Naive thymus-derived CD8-positive, alpha-beta T cell (primary cell): ENCODE data around the gene CKMT1B. TPM values are rescaled to one million over a fixed set of nuclear protein-coding genes. Genes with fewer than 3 reads are reported as not detected.
"Not testable (repeated sequence)": the region's sequence is repeated elsewhere in the genome, so short reads cannot be mapped to it uniquely, and the experiment has no call there.

Source experiments
- ATAC-seq, 2 donors: fragments of 150-1000 bp; cut with Tn5 transposase in 1 of 2; sonication (Bioruptor Pico), chemical (Tn5 transposase) in 1 of 2; 1 replicate in 1 of 2; 2 replicates in 1 of 2; pipeline ENCODE4 v1.10.0; 2021; ENCODE audit warnings: mild to moderate bottlenecking in 2 of 2, moderate library complexity in 2 of 2
- POLR2A ChIA-PET: fragments of 350-600 bp; sonication (Branson Sonifier 250); formaldehyde crosslinking; loops from one replicate; lab custom pipeline; 2021; ENCODE audit warnings: antibody characterized with exemption; lab: Charles Lee
- DNase-seq, 10 donors: peaks; one replicate each; pipeline versions ENCODE4 v3.0.0 to v3.0.0-alpha.2; 2020 to 2022
- H3K27ac Mint-ChIP-seq, 10 donors: one replicate each; pipeline ENCODE4 v1.8.0; 2020 to 2022; ENCODE audit warnings: mild to moderate bottlenecking in 10 of 10, mixed read lengths in 10 of 10, moderate library complexity in 4 of 10, inconsistent platforms in 1 of 10
- H3K27me3 Mint-ChIP-seq, 5 donors: one replicate each; pipeline ENCODE4 v1.8.0; 2021 to 2022; ENCODE audit warnings: mixed read lengths in 5 of 5
- H3K36me3 Mint-ChIP-seq, 3 donors: one replicate each; pipeline ENCODE4 v1.8.0; 2020 to 2022; ENCODE audit warnings: mixed read lengths in 3 of 3, mild to moderate bottlenecking in 2 of 3, inconsistent platforms in 1 of 3
- H3K4me1 Mint-ChIP-seq, 4 donors: one replicate each; pipeline ENCODE4 v1.8.0; 2021 to 2022; ENCODE audit warnings: mixed read lengths in 4 of 4
- H3K4me3 Mint-ChIP-seq, 10 donors: one replicate each; pipeline ENCODE4 v1.8.0; 2020 to 2022; ENCODE audit warnings: mild to moderate bottlenecking in 10 of 10, mixed read lengths in 10 of 10, moderate library complexity in 6 of 10, inconsistent platforms in 1 of 10
- H3K9me3 Mint-ChIP-seq, 9 donors: one replicate each; pipeline ENCODE4 v1.8.0; 2020 to 2022; ENCODE audit warnings: mixed read lengths in 9 of 9, mild to moderate bottlenecking in 3 of 9, inconsistent platforms in 1 of 9, moderate library complexity in 1 of 9
- polyA plus RNA-seq, 3 donors: library from polyadenylated mRNA; unstranded; fragments of 300-500 nt; fragmentation: Illumina TruSeq; gene quantifications; one replicate each; pipeline ENCODE4 v1.2.3, GENCODE V29; 2021
- total RNA-seq, 8 experiments: library from RNA in 2 of 8; stranded (reverse) in 2 of 8; gene quantifications; one replicate each; pipeline ENCODE4 v1.2.3 and lab custom pipeline; 2021 to 2026

Gene CKMT1B
- total and polyA plus RNA-seq, 5 experiments from 2014 or later, result not detected

DNA sequence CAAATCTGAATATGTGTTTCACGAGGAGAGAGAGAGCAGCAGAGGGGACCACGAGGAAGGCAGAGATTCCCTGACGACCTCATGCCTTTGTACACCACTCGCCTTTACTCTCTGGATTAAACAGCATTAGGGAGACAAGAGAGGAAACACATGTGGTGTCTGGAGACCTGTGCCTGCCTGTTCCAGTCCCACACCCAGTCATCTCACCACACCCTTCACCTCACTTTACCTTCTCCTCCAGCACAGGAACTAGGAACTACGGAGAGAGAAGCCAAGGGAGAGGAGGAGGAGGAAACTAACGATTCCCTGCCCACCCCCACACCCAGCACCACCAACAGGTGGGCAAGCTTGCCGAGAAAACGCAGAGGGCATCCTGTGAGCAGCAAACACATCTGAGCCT is 986 bp upstream of the CKMT1B start:
- H3K9me3 Mint-ChIP-seq, DNase-seq, POLR2A ChIA-PET, H3K4me3 Mint-ChIP-seq, ATAC-seq, H3K36me3 Mint-ChIP-seq, H3K27ac Mint-ChIP-seq, H3K4me1 Mint-ChIP-seq: not testable (repeated sequence)
- peaks cover 11 to 17% (median 13%) of the 10 kb centered on the region in 5 donors for H3K27me3 Mint-ChIP-seq

DNA sequence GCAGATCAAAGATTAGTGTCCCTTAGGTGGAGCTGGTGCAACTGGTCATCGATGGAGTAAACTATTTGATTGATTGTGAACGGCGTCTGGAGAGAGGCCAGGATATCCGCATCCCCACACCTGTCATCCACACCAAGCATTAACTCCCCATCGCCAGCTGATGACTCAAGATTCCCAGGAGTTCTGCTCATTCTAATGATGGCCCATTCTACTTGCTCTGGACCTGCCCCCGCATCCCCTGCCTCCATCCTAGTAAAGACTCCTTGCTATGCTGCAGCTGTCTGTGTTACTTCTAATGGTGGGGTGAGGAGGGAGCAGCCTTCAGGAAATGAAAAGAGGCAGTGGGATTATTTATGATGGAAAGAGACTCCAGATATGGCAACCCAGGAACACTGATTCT is 5.3 kb downstream of the CKMT1B start:
- H3K9me3 Mint-ChIP-seq, H3K27ac Mint-ChIP-seq, ATAC-seq, POLR2A ChIA-PET, DNase-seq, H3K4me1 Mint-ChIP-seq, H3K36me3 Mint-ChIP-seq, H3K4me3 Mint-ChIP-seq: not testable (repeated sequence)
- H3K27me3 Mint-ChIP-seq, result peaks cover 18 to 38% (median 32%) of the 10 kb centered on the region in 5 donors

DNA sequence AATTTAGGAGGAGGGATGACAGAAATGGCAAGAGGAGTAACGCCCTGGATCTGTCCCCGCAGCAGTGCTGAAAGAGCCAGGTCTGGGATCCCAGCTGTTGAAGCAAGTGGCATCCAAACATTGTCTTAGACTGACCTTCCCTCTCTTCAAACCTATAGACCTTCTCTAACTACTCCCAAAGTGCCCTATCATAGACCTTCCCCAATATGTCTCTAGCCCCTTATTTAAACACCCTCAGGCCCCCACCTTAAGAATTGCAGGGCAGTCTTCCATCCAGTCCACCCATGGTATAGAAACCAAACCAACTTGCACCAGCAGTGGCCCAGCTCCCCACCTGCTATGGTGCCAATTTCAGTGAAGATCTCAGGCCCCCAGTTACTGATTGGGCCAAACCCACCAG is 6.4 kb downstream of the CKMT1B start:
- POLR2A ChIA-PET, result not testable (repeated sequence)

DNA sequence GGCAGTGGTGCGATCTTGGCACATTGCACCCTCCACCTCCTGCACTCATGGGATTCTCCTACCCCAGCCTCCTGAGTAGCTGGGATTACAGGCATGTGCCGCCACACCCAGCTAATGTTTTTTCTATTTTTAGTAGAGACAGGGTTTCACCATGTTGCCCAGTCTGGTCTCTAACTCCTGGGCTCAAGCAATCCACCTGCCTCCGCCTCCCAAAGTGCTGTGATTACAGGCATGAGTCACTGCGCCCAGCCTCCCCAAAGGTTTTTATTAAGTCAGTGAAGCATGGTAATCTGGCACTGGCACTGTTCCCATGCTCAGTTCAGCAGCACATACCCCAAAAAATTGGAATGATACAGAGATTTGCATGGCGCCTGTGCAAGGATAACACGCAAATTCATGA is 8.4 kb downstream of the CKMT1B start:
- POLR2A ChIA-PET, ATAC-seq, H3K27ac Mint-ChIP-seq: not testable (repeated sequence)

More for the DNA sequence above, 6.4 kb downstream of the CKMT1B start:
- H3K27ac Mint-ChIP-seq, result peak overlapping the region in 1 of 10 donors; percentile 37
- not testable (repeated sequence) for H3K4me3 Mint-ChIP-seq, H3K9me3 Mint-ChIP-seq, ATAC-seq, H3K4me1 Mint-ChIP-seq, H3K36me3 Mint-ChIP-seq, DNase-seq
- H3K27me3 Mint-ChIP-seq, result peaks cover 20 to 46% (median 36%) of the 10 kb centered on the region in 5 donors

DNA sequence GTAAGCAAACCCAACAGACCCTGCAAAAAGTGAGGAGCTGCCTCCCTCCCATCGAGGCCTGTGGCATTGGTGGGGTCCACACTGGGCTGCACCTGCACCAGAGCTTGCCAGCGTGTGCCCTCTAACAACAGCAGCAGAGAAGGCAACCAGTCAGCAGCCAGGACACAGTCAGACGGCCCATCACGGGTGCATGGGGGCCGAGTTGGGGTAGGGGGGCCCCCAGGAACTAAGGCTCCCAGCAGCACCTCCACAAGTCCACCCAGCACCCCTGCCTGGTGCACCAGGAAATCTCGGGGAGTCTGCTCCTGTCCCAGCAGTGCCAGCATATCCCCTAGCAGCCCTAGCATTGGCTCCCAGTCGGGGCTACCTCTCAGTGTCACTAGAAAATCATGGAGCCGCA is 23.9 kb downstream of the CKMT1B start:
- H3K4me1 Mint-ChIP-seq, H3K9me3 Mint-ChIP-seq, POLR2A ChIA-PET, H3K27ac Mint-ChIP-seq, H3K4me3 Mint-ChIP-seq, H3K36me3 Mint-ChIP-seq, ATAC-seq: not testable (repeated sequence)
- peak in 1 of 10 donors; percentile 50 for DNase-seq
- peaks cover 5 to 10% (median 8%) of the 10 kb centered on the region in 5 donors for H3K27me3 Mint-ChIP-seq

More for the DNA sequence above, 8.4 kb downstream of the CKMT1B start:
- H3K9me3 Mint-ChIP-seq, H3K4me1 Mint-ChIP-seq, H3K36me3 Mint-ChIP-seq, DNase-seq, H3K4me3 Mint-ChIP-seq: not testable (repeated sequence)
- peaks cover 12 to 36% (median 28%) of the 10 kb centered on the region in 5 donors for H3K27me3 Mint-ChIP-seq

DNA sequence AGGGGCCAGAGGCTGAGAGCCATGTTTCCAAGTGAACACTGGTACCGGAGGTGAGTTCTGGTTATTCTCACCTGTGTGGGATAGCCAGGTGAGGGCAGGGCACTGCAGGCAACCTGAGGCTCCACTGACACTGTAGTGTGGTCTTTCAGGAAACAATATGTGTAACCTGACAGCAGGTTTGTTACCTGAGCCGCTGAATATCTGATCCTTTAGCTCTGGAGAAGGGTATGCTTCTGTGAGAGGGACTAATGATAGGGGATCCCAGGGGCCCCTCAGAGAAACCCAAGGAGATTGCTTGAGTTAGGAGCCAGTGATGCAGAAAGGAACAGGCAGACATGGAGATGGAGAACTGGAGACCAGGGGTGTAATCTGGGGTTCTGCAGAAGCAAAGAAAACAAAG is 24.9 kb downstream of the CKMT1B start, which contains the start of gene STRC:
Gene STRC (minus strand): TSS at position 101 of the 400 bp plus-strand sequence. CDS start 78 bp downstream, at position 23.
- peaks cover 5 to 10% (median 10%) of the 10 kb centered on the region in 5 donors for H3K27me3 Mint-ChIP-seq
- not testable (repeated sequence) for H3K27ac Mint-ChIP-seq, ATAC-seq

DNA sequence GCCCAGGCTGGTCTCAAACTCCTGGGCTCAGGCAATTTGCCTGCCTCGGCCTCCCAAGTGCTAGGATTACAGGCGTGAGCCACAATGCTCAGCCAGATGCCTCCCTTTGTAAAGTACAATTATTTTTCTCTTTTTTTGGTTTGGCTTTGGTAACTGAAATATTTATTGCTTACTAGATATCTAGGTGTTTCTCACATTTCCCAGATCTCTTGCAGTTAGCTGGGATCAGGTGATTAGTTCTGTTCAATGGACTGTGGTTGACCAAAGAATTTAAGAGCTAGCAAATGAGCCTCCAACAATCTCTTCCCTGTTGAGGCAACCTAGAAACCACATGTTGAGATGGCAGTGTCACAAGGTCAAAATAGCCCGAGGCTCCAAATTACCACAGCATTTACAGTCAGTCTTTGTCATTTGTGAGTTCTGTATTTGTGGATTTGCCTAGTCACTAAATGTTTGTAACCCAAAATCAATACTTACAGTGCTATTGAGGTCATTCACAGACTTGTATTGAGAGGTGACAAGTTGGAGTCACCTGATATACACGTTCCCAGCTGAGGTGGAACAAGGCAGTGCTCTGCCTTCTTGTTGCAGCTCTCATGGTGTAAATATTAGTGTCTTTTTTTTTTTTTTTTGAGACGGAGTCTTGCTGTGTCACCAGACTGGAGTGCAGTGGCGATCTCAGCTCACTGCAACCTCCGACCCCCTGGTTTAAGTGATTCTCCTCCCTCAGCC is 28.4 kb downstream of the CKMT1B start:
- H3K27ac Mint-ChIP-seq, POLR2A ChIA-PET, DNase-seq, H3K9me3 Mint-ChIP-seq, H3K4me1 Mint-ChIP-seq, H3K4me3 Mint-ChIP-seq, ATAC-seq, H3K36me3 Mint-ChIP-seq: not testable (repeated sequence)
- H3K27me3 Mint-ChIP-seq, result peaks cover 5 to 13% (median 10%) of the 10 kb centered on the region in 5 donors

More for the DNA sequence above, 24.9 kb downstream of the CKMT1B start, which contains the start of gene STRC:
- H3K9me3 Mint-ChIP-seq, POLR2A ChIA-PET, H3K36me3 Mint-ChIP-seq, DNase-seq, H3K4me3 Mint-ChIP-seq, H3K4me1 Mint-ChIP-seq: not testable (repeated sequence)

DNA sequence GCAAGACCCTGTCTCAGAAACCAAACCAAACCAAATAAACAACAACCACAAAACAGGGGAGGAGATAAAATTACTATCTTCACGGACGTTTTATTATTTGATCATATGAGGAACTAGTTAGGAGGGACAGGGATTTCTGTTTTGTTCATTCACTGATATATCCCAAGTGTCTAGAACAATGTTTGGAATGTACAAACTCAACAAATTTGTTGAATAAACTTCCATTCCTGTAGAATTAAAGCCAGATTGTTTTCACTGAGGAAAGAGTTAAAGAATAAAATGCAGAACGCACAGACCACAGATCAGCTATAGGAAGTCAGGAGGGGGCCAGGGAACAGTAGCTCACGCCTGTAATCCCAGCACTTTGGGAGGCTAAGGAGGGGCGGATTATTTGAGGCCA is 31.3 kb downstream of the CKMT1B start:
- POLR2A ChIA-PET, result no interaction called here
- H3K36me3 Mint-ChIP-seq, result no peaks in the 10 kb centered on the region
- H3K4me3 Mint-ChIP-seq, result no peak overlapping the region
- H3K27me3 Mint-ChIP-seq, result peaks cover 1 to 7% (median 6%) of the 10 kb centered on the region in 5 donors
- no peaks in the 10 kb centered on the region for H3K4me1 Mint-ChIP-seq
- no peaks in the 10 kb centered on the region for H3K9me3 Mint-ChIP-seq
- DNase-seq (no peak), ATAC-seq (no peak)
- H3K27ac Mint-ChIP-seq, result peak overlapping the region in 1 of 10 donors; percentile 24

DNA sequence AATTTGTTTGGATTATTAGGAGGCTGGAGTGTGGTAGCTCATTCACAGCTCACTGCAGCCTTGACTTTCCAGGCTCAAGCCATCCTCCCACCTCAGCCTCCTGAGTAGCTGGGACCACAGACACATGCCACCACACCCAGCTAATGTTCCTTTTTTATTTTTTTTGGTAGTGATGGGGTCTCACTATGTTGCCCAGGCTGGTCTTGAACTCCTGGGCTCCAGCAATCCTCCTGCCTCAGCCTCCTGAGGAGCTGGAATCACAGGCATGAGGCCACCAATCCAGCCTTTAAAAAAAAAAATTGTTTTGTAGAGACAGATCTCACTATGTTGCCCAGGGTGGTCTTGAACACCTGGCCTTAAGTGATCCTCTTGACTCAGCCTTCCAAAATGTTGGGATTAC is 33.1 kb downstream of the CKMT1B start:
- H3K4me3 Mint-ChIP-seq, ATAC-seq, H3K27me3 Mint-ChIP-seq, H3K4me1 Mint-ChIP-seq, H3K9me3 Mint-ChIP-seq, H3K36me3 Mint-ChIP-seq, POLR2A ChIA-PET, DNase-seq, H3K27ac Mint-ChIP-seq: not testable (repeated sequence)

DNA sequence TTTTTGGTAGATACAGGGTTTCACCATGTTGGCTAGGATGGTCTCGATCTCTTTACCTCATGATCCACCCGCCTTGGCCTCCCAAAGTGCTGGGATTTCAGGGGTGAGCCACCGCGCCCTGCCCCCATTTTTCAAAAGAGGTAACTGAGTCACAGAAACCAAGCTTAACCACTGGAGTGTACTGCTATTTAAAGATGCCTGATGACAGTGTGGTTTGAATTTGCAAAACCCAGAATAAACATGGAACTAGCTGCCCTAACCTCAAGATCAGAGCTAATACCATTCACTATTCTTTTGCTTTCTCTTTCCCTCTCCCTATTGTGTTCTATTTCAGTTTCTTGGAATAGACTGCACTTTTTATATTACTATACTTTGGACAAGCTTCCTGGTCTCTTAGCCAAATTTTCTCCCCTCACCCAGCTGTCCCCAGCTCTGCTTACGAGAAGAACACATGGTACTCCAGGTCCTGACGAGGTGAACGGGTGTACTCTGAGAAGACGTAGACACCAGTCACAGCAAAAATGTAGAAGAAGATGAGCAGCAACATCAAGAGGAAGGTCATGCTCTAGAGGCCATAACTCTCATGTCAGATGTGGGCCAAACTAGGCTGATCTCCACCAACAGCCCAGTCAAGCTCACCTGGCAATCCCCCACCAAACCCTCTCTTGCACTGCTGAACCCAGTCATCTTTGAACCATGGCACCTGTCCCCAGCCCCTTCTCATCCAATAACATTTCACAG is 44.8 kb downstream of the CKMT1B start:
- not testable (repeated sequence) for ATAC-seq, DNase-seq, H3K4me3 Mint-ChIP-seq

More for the DNA sequence above, 44.8 kb downstream of the CKMT1B start:
- H3K9me3 Mint-ChIP-seq, H3K4me1 Mint-ChIP-seq, POLR2A ChIA-PET, H3K36me3 Mint-ChIP-seq, H3K27ac Mint-ChIP-seq, H3K27me3 Mint-ChIP-seq: not testable (repeated sequence)

Other genes starting within 250 kb of the CKMT1B start
- gene ZSCAN29, start 223.0 kb upstream of the CKMT1B start, total RNA-seq, result 10 to 100 TPM; 33.0 to 40.2 TPM
- 1 to 10 TPM; 6.4 to 8.6 (median 7.4) TPM for gene ZSCAN29, start 223.0 kb upstream of the CKMT1B start, polyA plus RNA-seq
- gene TUBGCP4, start 222.9 kb upstream of the CKMT1B start, total RNA-seq, result 10 to 100 TPM; 20.8 to 22.7 TPM
- 10 to 100 TPM in 1 of 3 donors, 1 to 10 TPM in 2; 7.6 to 15.0 (median 9.2) TPM for gene TUBGCP4, start 222.9 kb upstream of the CKMT1B start, polyA plus RNA-seq
- 10 to 100 TPM; 34.9 to 37.7 TPM for gene TP53BP1, start 100.9 kb upstream of the CKMT1B start, total RNA-seq
- gene TP53BP1, start 100.9 kb upstream of the CKMT1B start, polyA plus RNA-seq, result 1 to 10 TPM; 6.5 to 8.5 (median 7.8) TPM
- under 1 TPM; 0.22 to 0.39 TPM for gene MAP1A, start 76.4 kb upstream of the CKMT1B start, total RNA-seq
- under 1 TPM in 2 of 3 donors, not detected in 1; 0.05 to 0.26 TPM for gene MAP1A, start 76.4 kb upstream of the CKMT1B start, polyA plus RNA-seq
- 10 to 100 TPM; 46.9 to 49.8 TPM for gene PPIP5K1, start 3.8 kb upstream of the CKMT1B start, total RNA-seq
- gene PPIP5K1, start 3.8 kb upstream of the CKMT1B start, polyA plus RNA-seq, result 1 to 10 TPM; 3.3 to 7.0 (median 6.5) TPM
- 1 to 10 TPM; 4.2 to 5.4 TPM for gene STRC, start 24.8 kb downstream of the CKMT1B start, total RNA-seq
- gene STRC, start 24.8 kb downstream of the CKMT1B start, polyA plus RNA-seq, result under 1 TPM in 1 of 3 donors, not detected in 2; 0.08 TPM
- gene CATSPER2, start 54.8 kb downstream of the CKMT1B start, total RNA-seq, result 1 to 10 TPM; 5.8 TPM
- gene CATSPER2, start 54.8 kb downstream of the CKMT1B start, polyA plus RNA-seq, result 1 to 10 TPM in 2 of 3 donors, under 1 TPM in 1; 0.24 to 1.5 (median 1.3) TPM
- not detected for gene CKMT1A, start 99.8 kb downstream of the CKMT1B start, total RNA-seq
- gene CKMT1A, start 99.8 kb downstream of the CKMT1B start, polyA plus RNA-seq, result not detected
- 100 to 1,000 TPM; 147 to 150 TPM for gene PDIA3, start 152.4 kb downstream of the CKMT1B start, total RNA-seq
- gene PDIA3, start 152.4 kb downstream of the CKMT1B start, polyA plus RNA-seq, result 100 to 1,000 TPM; 246 to 310 (median 268) TPM
- gene ELL3, start 182.9 kb downstream of the CKMT1B start, total RNA-seq, result 1 to 10 TPM; 4.0 to 4.4 TPM
- 1 to 10 TPM in 2 of 3 donors, under 1 TPM in 1; 0.73 to 2.1 (median 1.4) TPM for gene ELL3, start 182.9 kb downstream of the CKMT1B start, polyA plus RNA-seq
- 100 to 1,000 TPM; 549 to 584 TPM for gene SERF2, start 198.3 kb downstream of the CKMT1B start, total RNA-seq
- gene SERF2, start 198.3 kb downstream of the CKMT1B start, polyA plus RNA-seq, result 1,000 to 10,000 TPM; 1,905 to 2,412 (median 2,207) TPM
- gene SERINC4, start 206.2 kb downstream of the CKMT1B start, total RNA-seq, result under 1 TPM; 0.23 to 0.27 TPM
- 1 to 10 TPM; 2.1 to 4.2 (median 3.5) TPM for gene SERINC4, start 206.2 kb downstream of the CKMT1B start, polyA plus RNA-seq
- 10 to 100 TPM; 27.7 to 28.9 TPM for gene HYPK, start 206.6 kb downstream of the CKMT1B start, total RNA-seq
- 10 to 100 TPM in 2 of 3 donors, 1 to 10 TPM in 1; 7.7 to 14.1 (median 13.0) TPM for gene HYPK, start 206.6 kb downstream of the CKMT1B start, polyA plus RNA-seq
- 10 to 100 TPM; 15.8 to 18.7 TPM for gene MFAP1, start 230.7 kb downstream of the CKMT1B start, total RNA-seq
- 10 to 100 TPM in 2 of 3 donors, 1 to 10 TPM in 1; 5.2 to 18.0 (median 10.4) TPM for gene MFAP1, start 230.7 kb downstream of the CKMT1B start, polyA plus RNA-seq
- 10 to 100 TPM in 1 of 2 experiments, 1 to 10 TPM in 1; 8.6 to 12.3 TPM for gene WDR76, start 233.0 kb downstream of the CKMT1B start, total RNA-seq
- 1 to 10 TPM; 5.3 to 7.3 (median 5.6) TPM for gene WDR76, start 233.0 kb downstream of the CKMT1B start, polyA plus RNA-seq